ENCODE measurements around the gene MYOF. TPM values are rescaled to one million over a fixed set of nuclear protein-coding genes. Genes with fewer than 3 reads are reported as not detected.

The MYOF gene
- total RNA-seq, 2 donors from 2014 or later: 84.4 to 85.0 TPM

DNA sequence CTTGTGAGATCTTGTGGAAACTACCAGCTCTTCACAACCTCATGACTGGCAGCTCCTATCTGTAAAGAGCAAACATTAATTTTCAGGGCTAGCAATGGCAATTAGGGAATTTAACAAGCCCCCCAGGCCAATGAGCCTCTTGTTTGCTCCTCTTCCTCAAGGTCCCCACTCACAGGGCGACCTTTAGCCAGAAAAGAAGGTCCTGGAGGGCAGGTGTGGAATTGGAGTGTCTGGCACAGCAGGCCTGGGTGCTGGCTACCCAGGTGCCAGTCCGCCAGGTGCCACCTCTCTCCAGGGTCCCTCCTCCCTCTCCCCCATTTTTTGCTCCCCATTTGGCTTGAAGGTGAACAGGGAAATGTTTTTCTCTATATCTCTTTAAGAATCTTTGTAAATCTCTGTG is 12.4 kb upstream of the MYOF start:
- 100% methylated on average over 2 of the region's 2 CpGs for WGBS
- Histone ChIP-seq H3K4me1 (replicated peaks) (peaks cover 3% of the 10 kb centered on the region), H3K27ac (no peak overlapping the region), H3K36me3 (no peaks in the 10 kb centered on the region), H3K9me3 (no peaks in the 10 kb centered on the region), H3K27me3 (replicated peaks; ENCODE audit: insufficient read depth) (no peaks in the 10 kb centered on the region), H3K4me3 (no peak overlapping the region)
- TF ChIP-seq CTCF (IDR thresholded peaks at IDR 0.05): no peak
- TF ChIP-seq POLR2A (IDR thresholded peaks at IDR 0.05): no peak
- TF ChIP-seq POLR2AphosphoS5 (IDR thresholded peaks at IDR 0.05): no peak
- intact Hi-C loops (cut with DNase I): no loop called here
- DNase-seq (ENCODE audit: low spot score): no peak

- Histone ChIP-seq H3K27ac (no peak overlapping the region), H3K27me3 (replicated peaks; ENCODE audit: insufficient read depth) (no peaks in the 10 kb centered on the region), H3K36me3 (no peaks in the 10 kb centered on the region), H3K4me3 (no peak overlapping the region), H3K9me3 (no peaks in the 10 kb centered on the region), H3K4me1 (replicated peaks) (peaks cover 3% of the 10 kb centered on the region)
- intact Hi-C loops (cut with DNase I): no loop called here
- WGBS: 72% methylated on average over 3 of the region's 3 CpGs
- DNase-seq (ENCODE audit: low spot score): no peak
- no peak for TF ChIP-seq POLR2AphosphoS5 (IDR thresholded peaks at IDR 0.05)
- TF ChIP-seq CTCF (IDR thresholded peaks at IDR 0.05): no peak
- no peak for TF ChIP-seq POLR2A (IDR thresholded peaks at IDR 0.05)
Observed at GRCh38 chr10:93493162-93493561, 11.0 kb upstream of the MYOF start.

GRCh38 chr10:93491602-93492121 is 9.5 kb upstream of the MYOF start:
- WGBS: 81% methylated on average over 2 of the region's 2 CpGs
- Histone ChIP-seq H3K27me3 (replicated peaks; ENCODE audit: insufficient read depth) (no peaks in the 10 kb centered on the region), H3K27ac (no peak overlapping the region), H3K4me3 (no peak overlapping the region), H3K36me3 (no peaks in the 10 kb centered on the region), H3K9me3 (no peaks in the 10 kb centered on the region), H3K4me1 (replicated peaks) (peaks cover 1% of the 10 kb centered on the region)
- DNase-seq (ENCODE audit: low spot score): no peak
- TF ChIP-seq POLR2AphosphoS5 (IDR thresholded peaks at IDR 0.05) (no peak), POLR2A (IDR thresholded peaks at IDR 0.05) (no peak), CTCF (IDR thresholded peaks at IDR 0.05) (no peak)
- intact Hi-C loops (cut with DNase I): no loop called here

- H3K27ac ChIP-seq: no peak overlapping the region
- no peaks in the 10 kb centered on the region for H3K27me3 ChIP-seq (replicated peaks; ENCODE audit: insufficient read depth)
- H3K36me3 ChIP-seq: no peaks in the 10 kb centered on the region
- no peak for DNase-seq (ENCODE audit: low spot score)
- no peak overlapping the region for H3K4me3 ChIP-seq
- H3K4me1 ChIP-seq (replicated peaks): no peaks in the 10 kb centered on the region
- no peaks in the 10 kb centered on the region for H3K9me3 ChIP-seq
- intact Hi-C loops (cut with DNase I): no loop called here
- TF ChIP-seq POLR2AphosphoS5 (IDR thresholded peaks at IDR 0.05): no peak
- TF ChIP-seq POLR2A (IDR thresholded peaks at IDR 0.05): no peak
- no peak for TF ChIP-seq CTCF (IDR thresholded peaks at IDR 0.05)
- WGBS: 84% methylated on average over 4 of the region's 4 CpGs
Observed at GRCh38 chr10:93488956-93489528, 6.9 kb upstream of the MYOF start.

DNA sequence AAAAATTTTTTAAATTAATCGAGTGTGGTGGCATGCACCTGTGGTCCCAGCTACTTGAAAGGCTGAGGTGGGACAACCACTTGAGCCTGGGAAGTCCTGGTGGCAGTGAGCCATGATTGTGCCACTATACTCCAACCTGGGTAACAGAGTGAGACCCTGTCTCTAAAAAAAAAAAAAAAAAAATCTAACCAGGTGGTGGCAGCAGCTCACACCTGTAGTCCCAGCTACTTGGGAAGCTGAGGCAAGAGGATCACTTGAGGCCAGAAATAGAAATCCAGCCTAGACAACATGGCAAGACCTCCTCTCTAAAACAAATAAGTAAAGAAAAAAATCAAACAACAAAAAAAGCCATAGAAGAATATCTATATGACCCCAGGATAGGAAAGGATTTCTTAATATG is 3.6 kb upstream of the MYOF start:
- Histone ChIP-seq H3K36me3 (no peaks in the 10 kb centered on the region), H3K4me1 (replicated peaks) (no peaks in the 10 kb centered on the region), H3K4me3 (no peak overlapping the region), H3K27me3 (replicated peaks; ENCODE audit: insufficient read depth) (no peaks in the 10 kb centered on the region), H3K9me3 (no peaks in the 10 kb centered on the region), H3K27ac (no peak overlapping the region)
- WGBS: 52% methylated on average over 1 of the region's 1 CpG
- intact Hi-C loops (cut with DNase I): no loop called here
- TF ChIP-seq POLR2A (IDR thresholded peaks at IDR 0.05) (no peak), POLR2AphosphoS5 (IDR thresholded peaks at IDR 0.05) (no peak), CTCF (IDR thresholded peaks at IDR 0.05) (no peak)
- no peak for DNase-seq (ENCODE audit: low spot score)
